Measurements from ENCODE around the gene ALKBH5. TPM values are rescaled to one million over a fixed set of nuclear protein-coding genes. Genes with fewer than 3 reads are reported as not detected.

The ALKBH5 gene
- total RNA-seq, 1 donor from 2014 or later = 78.8 TPM

- H3K9me3 Mint-ChIP-seq = no peaks in the 10 kb centered on the region
- no peaks in the 10 kb centered on the region for H3K79me2 ChIP-seq (ENCODE audit: low read depth)
- no peak overlapping the region for H3K4me3 Mint-ChIP-seq
- no peaks in the 10 kb centered on the region for H4K20me1 ChIP-seq (ENCODE audit: low read depth)
- TF ChIP-seq EZH2phosphoT487 (IDR thresholded peaks at IDR 0.05) (no peak), EZH2 (IDR thresholded peaks at IDR 0.05) (no peak), CTCF (IDR thresholded peaks at IDR 0.05) (no peak)
- DNase-seq (ENCODE audit: low spot score) = no peak
- H3K4me1 Mint-ChIP-seq = peaks cover 56% of the 10 kb centered on the region
- H3K4me2 ChIP-seq = no peak overlapping the region
- H3K27ac Mint-ChIP-seq = peak overlapping the region; percentile 57
- H3K36me3 Mint-ChIP-seq = no peaks in the 10 kb centered on the region
- H3F3A ChIP-seq (ENCODE audit: low read depth) = peaks cover 19% of the 10 kb centered on the region
- H3K36me3 ChIP-seq = no peaks in the 10 kb centered on the region
- peaks cover 14% of the 10 kb centered on the region for H3K4me1 ChIP-seq
- peaks cover 9% of the 10 kb centered on the region for H3K27me3 Mint-ChIP-seq (ENCODE audit: insufficient read depth, low read depth)
- no peak overlapping the region for H3K9ac ChIP-seq
- no peaks in the 10 kb centered on the region for H3K27me3 ChIP-seq
- H3K9me3 ChIP-seq (ENCODE audit: low read depth) = no peaks in the 10 kb centered on the region
- H3K4me3 ChIP-seq = no peak overlapping the region
- no peak overlapping the region for H3K27ac ChIP-seq
- H2AFZ ChIP-seq (replicated peaks) = no peak overlapping the region
These were observed 27.3 kb upstream of the ALKBH5 start for GRCh38 chr17:18156171-18156975.

- H3K4me1 Mint-ChIP-seq = peaks cover 59% of the 10 kb centered on the region
- no peak overlapping the region for H2AFZ ChIP-seq (replicated peaks)
- no peak overlapping the region for H3K4me3 Mint-ChIP-seq
- no peaks in the 10 kb centered on the region for H3K36me3 ChIP-seq
- peaks cover 19% of the 10 kb centered on the region for H3F3A ChIP-seq (ENCODE audit: low read depth)
- no peak overlapping the region for H3K27ac Mint-ChIP-seq
- H3K79me2 ChIP-seq (ENCODE audit: low read depth) = no peaks in the 10 kb centered on the region
- H3K27me3 ChIP-seq = no peaks in the 10 kb centered on the region
- H3K9me3 ChIP-seq (ENCODE audit: low read depth) = no peaks in the 10 kb centered on the region
- H3K36me3 Mint-ChIP-seq = no peaks in the 10 kb centered on the region
- TF ChIP-seq EZH2phosphoT487 (IDR thresholded peaks at IDR 0.05) (no peak), EZH2 (IDR thresholded peaks at IDR 0.05) (no peak)
- H3K9me3 Mint-ChIP-seq = no peaks in the 10 kb centered on the region
- H3K27ac ChIP-seq = no peak overlapping the region
- H3K4me3 ChIP-seq = no peak overlapping the region
- H3K4me1 ChIP-seq = peaks cover 14% of the 10 kb centered on the region
- peaks cover 9% of the 10 kb centered on the region for H3K27me3 Mint-ChIP-seq (ENCODE audit: insufficient read depth, low read depth)
- H3K9ac ChIP-seq = no peak overlapping the region
- no peak for DNase-seq (ENCODE audit: low spot score)
- no peaks in the 10 kb centered on the region for H4K20me1 ChIP-seq (ENCODE audit: low read depth)
- H3K4me2 ChIP-seq = no peak overlapping the region
These were observed 26.7 kb upstream of the ALKBH5 start for GRCh38 chr17:18156976-18157280.

- peak overlapping the region; percentile 76 for H3K4me2 ChIP-seq
These were observed 26.2 kb upstream of the ALKBH5 start for GRCh38 chr17:18157354-18157985.

More at GRCh38 chr17:18157354-18157985, 26.2 kb upstream of the ALKBH5 start:
- H3K4me3 Mint-ChIP-seq = no peak overlapping the region
- Histone ChIP-seq H3K9ac (no peak overlapping the region), H3K27me3 (no peaks in the 10 kb centered on the region), H3K79me2 (ENCODE audit: low read depth) (no peaks in the 10 kb centered on the region), H3K36me3 (no peaks in the 10 kb centered on the region), H3K4me3 (peak overlapping the region; percentile 50), H2AFZ (replicated peaks) (no peak overlapping the region), H3K27ac (no peak overlapping the region), H3K9me3 (ENCODE audit: low read depth) (no peaks in the 10 kb centered on the region), H3F3A (ENCODE audit: low read depth) (peaks cover 16% of the 10 kb centered on the region), H4K20me1 (ENCODE audit: low read depth) (no peaks in the 10 kb centered on the region), H3K4me1 (peaks cover 14% of the 10 kb centered on the region)
- no peak for TF ChIP-seq EZH2 (IDR thresholded peaks at IDR 0.05)
- no peak for TF ChIP-seq CTCF (IDR thresholded peaks at IDR 0.05)
- no peaks in the 10 kb centered on the region for H3K36me3 Mint-ChIP-seq
- H3K4me1 Mint-ChIP-seq = peaks cover 61% of the 10 kb centered on the region
- H3K27ac Mint-ChIP-seq = no peak overlapping the region
- H3K9me3 Mint-ChIP-seq = no peaks in the 10 kb centered on the region
- H3K27me3 Mint-ChIP-seq (ENCODE audit: insufficient read depth, low read depth) = peaks cover 8% of the 10 kb centered on the region
- DNase-seq (ENCODE audit: low spot score) = no peak

Data from neural progenitor cell (in vitro differentiated cells).